GM19099 (cell line): ENCODE data around the gene IL17D.

Experiments
- POLR2A ChIP-seq: IDR thresholded peaks from 3 replicates; pipeline ENCODE4 v1.6.1; 2011; ENCODE audit warnings: low read depth; ENCODE audit not compliant: insufficient read length; ENCODE audit errors: extremely low read depth

IL17D gene

DNA sequence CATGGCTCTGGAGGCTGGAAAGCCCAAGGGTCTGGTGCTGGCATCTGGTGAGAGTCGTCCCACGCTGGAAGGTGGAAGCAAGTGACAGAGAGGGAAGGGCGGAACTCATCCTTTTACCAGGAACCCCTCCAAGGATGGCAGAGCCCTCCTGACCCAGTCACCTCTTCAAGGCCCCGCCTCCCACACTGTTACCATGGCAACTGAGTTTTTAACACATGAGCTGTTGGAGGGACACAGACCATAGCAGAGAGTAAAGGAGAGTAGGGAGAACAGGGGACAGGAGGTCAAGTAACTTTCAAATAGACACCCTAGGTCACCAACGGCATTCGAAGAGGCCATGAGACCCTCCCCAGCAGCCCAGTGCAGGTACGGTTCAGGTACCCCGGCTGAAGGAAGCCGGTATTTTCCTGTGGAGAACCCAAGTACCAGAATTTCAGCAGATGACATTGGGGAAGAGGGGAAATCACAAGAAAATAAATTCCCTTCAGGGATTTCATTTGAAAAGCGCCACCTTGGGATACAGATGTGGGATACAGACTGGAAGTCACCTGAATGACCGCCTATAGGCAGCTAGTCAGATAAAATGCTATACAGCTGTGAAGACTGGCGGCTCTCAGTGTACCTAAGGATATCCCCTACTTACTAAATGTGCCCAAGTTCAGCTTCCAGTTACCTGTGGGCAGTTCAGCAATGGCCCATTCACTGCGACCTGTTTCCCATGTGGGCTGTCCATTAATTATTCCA lies 8.0 kb downstream of the IL17D start:
- TF ChIP-seq POLR2A, result no peak

DNA sequence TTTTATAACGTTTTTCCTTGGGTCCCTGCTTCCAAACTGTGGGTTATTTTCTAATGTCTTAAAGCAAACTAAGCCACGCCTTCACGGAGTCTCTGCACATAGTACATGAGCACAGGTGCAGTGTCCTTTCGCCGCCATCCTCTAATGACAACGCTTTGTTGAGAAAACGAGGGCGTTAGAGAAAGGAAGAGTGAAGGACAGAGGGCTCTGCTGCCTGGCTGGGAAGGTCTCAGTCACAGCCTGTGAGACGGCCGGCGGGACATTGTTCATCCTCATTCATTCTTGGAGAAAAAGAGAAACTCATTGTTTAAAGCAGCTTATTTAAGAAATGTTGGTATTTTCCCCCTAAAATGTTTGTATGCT lies 9.5 kb downstream of the IL17D start:
- no peak for TF ChIP-seq POLR2A

DNA sequence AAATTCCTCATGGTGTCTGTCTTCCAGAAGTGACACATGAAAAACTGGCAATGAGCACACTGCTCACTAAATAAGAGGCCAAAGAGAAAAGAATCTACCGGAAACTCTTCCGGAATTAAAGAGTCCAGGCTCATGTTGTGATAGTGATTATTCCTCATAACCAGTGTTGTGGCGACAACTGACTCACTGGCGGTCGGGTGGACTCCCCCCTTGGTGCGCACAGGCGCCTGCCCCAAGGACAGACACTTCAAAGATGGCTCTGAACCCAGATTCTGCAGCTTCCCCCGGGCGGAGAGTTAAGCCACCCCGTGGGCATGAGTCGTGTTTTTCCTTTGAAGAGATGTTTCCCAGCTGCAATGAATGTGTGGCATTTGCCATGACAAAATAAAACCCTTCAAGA lies 10.3 kb downstream of the IL17D start:
- TF ChIP-seq POLR2A, result no peak

DNA sequence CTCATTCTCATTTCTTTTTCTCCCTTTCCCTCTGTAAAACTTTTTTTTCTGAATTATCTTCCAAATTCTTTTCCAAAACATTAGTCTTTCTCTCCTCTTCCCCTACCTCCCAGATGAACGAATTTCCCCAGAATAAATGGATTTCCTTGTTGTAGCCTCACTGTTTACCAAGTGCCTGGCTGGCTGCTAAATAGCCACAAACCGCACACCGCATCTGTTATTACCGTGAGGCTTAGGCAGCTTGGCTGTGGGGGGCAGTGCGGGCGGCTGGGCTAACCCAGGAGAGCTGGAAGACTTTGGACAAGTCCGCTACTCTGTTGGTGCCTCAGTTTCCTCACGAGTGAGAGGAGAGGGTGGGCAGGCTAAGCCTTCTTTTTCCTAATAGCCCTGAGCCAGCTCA lies 10.7 kb downstream of the IL17D start:
- no peak for TF ChIP-seq POLR2A

DNA sequence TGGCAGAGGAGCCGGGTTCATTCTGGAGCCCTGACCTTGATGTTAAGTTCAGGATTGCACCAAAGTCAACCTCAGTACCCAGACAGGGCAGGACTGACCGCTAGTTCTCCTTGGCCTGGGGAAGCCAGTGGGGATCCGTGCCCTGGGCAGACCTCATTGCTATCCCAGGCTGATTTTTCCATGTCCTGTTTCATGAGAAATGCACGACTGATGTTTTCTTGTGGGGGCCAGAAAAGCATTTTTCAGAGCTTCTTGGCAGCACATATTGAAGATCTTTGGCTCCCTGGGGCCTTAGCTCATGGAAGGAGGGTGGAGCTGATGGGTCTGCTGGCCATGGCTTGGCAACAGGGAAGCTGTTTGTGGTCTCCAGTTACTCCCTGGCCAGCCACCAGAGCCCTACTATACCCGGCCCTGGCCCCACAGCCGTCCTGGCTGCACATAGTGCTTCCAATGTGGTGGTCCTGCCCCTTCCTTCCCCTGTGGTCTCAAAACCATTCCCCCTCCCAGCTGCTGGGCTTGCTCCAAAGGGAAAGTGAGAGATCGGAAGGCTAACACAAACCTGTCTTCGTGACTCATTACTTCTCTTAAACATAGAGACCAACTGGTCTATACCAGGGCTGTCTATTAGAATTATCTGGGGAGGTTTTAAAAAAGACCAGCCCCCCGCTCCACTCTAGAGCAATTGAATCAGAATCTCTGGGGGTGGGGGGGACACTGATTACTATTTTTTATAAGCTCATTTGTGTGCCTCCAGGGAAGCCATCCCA lies 11.2 kb downstream of the IL17D start:
- TF ChIP-seq POLR2A, result no peak

DNA sequence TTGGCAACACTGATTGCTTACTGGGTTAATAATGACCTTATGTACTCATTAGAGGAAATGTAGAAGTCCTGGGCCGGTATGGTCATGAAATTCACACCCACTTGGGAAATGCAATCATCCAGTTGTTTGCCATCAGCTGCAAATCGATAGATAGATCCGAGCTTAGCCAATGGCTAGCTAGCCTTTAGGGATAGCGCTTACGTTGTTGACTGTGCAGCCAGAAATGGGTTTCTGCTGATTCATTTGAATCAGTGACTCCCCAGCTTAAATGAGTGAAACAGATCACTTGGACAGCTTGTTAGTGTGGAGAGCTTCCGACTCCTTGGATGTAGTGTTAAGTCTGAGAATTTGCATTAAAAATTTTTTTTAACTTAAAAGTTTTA lies 11.8 kb downstream of the IL17D start:
- TF ChIP-seq POLR2A, result no peak

DNA sequence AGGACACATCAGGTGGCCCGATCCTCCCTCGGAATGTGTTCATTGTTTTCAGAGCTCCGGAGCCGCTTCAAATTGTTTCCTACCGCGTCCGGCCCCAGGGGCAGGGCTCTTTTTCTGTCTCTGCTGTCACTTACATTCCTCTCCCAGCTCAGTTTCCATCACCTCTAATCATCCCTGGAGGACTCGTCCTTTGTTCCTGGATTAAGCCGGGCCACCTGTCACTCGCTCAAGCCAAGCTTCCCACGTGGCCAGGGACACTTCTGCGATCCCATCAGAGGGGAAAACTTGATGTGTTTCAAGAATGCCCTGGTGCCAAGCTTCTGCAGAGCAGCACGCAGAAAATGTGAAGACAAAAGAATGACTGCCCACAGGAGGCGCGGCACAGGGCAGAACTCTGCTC lies 13.5 kb downstream of the IL17D start:
- TF ChIP-seq POLR2A, result no peak

DNA sequence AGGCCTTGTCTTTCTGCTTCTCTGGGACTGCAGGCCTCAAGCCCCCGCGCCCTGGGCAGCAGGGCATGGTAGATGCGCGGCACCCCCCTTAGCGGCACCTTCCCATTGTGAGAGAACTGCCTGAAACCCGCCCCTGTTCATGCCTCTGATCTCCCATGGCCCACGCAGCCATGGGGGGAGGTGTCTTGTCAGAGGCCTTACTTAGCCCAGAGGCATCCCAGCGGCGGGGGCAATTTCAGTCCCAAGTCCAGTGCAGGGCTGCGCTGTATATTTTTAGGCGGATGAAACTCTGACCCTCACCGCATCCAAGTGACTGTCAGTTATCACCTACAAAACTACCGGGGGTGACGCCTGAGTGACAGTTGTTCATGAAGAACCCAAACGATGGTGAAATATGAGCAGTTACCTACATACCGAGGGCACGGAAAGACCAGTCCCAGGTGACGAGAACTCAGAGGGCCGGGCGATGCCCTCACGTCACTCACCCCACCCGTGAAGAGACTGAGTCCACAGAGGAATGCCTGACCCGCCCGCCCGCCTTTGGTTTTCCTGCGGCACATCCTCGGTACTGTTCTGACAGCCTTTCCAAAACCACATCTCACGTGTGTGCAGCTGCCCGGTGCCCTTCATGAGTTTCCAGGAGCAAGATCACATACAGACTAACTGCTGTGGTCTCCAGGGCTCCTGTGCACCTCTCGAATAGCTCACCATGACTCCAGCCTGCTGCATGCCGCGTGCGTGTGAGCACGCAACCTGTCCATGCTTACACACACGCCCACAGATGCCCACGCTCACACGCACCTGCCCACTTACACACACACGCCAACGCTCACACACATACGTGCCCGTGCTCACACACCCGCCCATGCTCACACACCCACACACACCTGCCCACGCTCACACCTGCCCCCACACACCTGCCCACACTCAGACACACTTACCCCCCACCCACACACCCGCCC lies 14.4 kb downstream of the IL17D start:
- TF ChIP-seq POLR2A, result no peak

DNA sequence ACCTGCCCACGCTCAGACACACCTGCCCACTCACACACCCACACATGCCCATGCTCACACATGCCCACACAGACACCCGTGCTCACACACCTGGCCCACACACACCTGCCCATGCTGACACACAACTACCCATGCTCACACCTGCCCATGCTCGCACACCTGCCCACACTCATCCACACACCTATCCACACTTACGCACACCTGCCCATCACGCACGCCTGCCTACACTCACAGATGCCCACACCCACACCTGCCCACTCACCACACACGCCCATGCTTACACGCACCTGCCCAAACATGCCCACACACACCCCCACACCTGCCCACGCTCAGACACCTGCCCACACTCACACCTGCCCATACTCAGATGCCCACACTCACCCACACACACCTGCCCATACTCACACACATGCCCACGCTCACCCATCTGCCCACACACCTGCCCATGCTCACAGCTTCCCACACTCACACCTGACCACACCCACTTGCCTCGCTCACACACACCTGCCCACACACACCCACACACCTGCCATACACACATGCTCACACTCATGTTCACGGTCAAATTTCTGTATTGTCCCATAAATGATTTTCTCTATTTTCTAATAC lies 15.6 kb downstream of the IL17D start:
- no peak for TF ChIP-seq POLR2A

DNA sequence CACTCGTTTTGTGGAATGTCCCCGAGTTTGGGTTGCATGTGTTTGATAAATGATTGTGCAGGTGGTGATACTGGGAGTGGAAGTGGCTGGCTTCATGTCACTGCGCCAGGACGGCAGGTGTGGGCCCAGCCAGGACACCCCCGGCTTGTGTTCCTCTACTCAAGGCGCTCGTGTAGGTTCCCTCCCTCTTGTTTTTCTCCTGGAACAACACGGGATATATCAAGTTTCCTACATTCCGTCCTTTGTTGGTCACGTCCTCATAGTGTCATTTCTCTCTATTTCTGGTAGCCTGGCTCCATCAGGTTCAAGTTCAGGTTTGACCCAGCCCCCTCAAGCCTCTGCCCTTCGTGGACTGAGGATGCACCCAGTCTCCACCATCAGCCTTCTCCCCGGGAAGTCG lies 16.3 kb downstream of the IL17D start:
- TF ChIP-seq POLR2A, result no peak

DNA sequence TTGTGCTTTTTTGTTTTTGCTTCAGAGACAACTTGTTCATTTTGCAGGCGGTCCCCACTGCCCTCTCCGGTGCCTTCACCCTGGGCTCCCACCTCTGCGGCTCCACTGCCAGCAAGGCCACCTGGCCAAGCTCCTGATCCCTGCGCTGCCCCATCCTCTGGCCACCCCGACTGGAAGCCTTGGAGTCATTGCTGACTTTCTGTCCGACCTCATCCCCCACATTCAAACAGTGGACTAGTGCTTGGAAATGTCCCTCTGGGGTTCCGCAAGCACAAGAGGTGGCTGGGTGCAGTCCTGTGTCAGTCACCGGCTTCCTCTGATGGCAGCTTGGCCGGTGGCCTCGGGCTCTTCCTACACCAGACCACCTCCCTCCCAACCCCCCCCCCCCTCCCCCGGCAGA lies 17.0 kb downstream of the IL17D start:
- no peak for TF ChIP-seq POLR2A

DNA sequence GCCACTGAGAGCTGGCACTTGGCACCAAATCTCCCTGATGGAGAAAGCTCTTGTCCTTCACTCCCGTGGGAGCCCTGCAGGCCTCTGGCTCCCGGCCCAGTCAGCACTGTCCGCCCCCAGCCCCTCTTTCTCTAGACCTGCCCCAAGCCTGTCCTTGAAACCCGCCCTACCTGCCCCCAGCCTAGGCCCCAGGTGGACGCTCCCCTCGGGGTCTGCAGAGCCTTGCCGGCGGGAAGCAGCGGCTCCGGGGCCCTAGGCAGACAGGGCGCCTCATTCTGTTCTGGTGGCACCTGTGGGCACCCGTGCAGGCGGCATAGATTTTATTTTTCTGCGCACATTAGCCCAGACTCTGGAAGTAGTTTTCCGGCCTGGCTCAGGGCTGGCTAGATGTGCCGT lies 17.6 kb downstream of the IL17D start:
- TF ChIP-seq POLR2A, result no peak

DNA sequence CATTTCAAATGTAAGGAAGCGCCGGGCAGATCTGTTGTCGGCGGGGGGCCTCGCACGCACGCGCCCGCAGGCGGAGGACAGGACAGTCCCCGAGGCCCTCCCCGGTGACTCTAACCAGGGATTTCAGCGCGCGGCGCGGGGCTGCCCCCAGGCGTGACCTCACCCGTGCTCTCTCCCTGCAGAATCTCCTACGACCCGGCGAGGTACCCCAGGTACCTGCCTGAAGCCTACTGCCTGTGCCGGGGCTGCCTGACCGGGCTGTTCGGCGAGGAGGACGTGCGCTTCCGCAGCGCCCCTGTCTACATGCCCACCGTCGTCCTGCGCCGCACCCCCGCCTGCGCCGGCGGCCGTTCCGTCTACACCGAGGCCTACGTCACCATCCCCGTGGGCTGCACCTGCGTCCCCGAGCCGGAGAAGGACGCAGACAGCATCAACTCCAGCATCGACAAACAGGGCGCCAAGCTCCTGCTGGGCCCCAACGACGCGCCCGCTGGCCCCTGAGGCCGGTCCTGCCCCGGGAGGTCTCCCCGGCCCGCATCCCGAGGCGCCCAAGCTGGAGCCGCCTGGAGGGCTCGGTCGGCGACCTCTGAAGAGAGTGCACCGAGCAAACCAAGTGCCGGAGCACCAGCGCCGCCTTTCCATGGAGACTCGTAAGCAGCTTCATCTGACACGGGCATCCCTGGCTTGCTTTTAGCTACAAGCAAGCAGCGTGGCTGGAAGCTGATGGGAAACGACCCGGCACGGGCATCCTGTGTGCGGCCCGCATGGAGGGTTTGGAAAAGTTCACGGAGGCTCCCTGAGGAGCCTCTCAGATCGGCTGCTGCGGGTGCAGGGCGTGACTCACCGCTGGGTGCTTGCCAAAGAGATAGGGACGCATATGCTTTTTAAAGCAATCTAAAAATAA lies 18.2 kb downstream of the IL17D start:
- TF ChIP-seq POLR2A, result no peak

DNA sequence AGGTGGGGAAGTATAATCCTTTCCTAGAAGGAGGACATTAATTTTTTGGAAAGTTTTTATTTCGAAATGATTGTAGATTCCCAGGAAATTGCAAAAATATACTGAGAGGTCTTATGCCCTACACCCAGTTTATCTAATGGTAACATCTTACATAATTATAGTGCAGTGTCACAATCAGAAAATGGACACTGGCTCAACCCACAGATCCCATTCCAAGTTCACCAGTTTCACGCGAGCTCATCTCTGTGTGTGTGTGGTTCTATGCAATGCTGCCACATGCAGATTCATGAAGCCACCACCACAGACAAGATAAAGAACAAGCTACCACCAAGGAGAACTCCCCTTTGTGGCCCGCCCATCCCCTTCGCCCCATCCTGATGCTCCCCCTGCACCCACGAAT lies 24.4 kb downstream of the IL17D start:
- no peak for TF ChIP-seq POLR2A

DNA sequence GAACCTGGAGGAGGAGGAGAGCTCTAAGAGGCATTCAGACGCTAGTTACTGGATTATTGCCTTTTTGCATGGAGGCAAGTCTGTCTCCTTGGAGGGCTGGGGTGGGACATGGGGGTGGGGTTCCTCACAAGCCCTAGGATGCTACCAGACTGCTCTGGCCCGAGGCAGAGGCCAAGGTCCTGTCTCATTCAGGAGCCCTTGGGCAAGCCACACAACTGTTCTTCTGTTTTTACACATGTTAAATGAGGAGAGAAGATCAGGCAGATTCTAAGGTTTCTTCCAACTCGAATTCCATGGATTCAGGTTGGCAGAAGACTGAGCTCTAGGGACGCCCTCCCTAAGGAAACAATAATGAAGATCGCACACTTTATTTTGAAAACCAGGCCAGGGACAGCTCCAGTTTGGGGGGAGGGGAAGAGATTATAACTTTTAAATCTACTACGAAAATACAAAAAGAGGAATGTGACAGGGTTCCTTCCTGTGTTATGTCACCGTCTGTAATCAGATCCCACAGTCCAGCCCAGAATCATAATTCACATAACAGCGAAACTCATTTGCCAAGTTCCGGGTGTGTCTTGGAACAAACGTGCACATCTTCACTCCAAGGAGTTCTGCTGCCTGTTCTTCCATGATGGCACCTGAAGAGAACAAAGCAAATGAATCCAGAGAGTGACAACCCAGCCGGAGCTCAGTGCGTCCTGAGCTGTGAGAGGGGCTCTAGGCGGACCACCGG lies 25.2 kb downstream of the IL17D start:
- no peak for TF ChIP-seq POLR2A
